IgD-negative memory B cell (primary cell): ENCODE results near the gene TCEA2. TPM values are rescaled to one million over a fixed set of nuclear protein-coding genes. Genes with fewer than 3 reads are reported as not detected.
A peak's percentile ranks its signal among the peaks of the same experiment; 100 is the strongest.

Experiments used
- H3K27ac Mint-ChIP-seq, 3 donors: one replicate each; pipeline ENCODE4 v1.8.0; 2020 to 2022; ENCODE audit warnings: mild to moderate bottlenecking in 3 of 3, mixed read lengths in 3 of 3, moderate library complexity in 1 of 3
- H3K27me3 Mint-ChIP-seq: one replicate; pipeline ENCODE4 v1.8.0; 2021; ENCODE audit warnings: mixed read lengths
- H3K36me3 Mint-ChIP-seq: one replicate; pipeline ENCODE4 v1.8.0; 2020; ENCODE audit warnings: mild to moderate bottlenecking, mixed read lengths
- H3K4me1 Mint-ChIP-seq, 3 donors: one replicate each; pipeline ENCODE4 v1.8.0; 2020 to 2022; ENCODE audit warnings: mixed read lengths in 3 of 3, mild to moderate bottlenecking in 1 of 3
- H3K4me3 Mint-ChIP-seq, 4 donors: one replicate each; pipeline ENCODE4 v1.8.0; 2020 to 2022; ENCODE audit warnings: mild to moderate bottlenecking in 4 of 4, mixed read lengths in 4 of 4, moderate library complexity in 3 of 4
- H3K9me3 Mint-ChIP-seq, 3 donors: one replicate each; pipeline ENCODE4 v1.8.0; 2020 to 2021; ENCODE audit warnings: mixed read lengths in 3 of 3, mild to moderate bottlenecking in 1 of 3
- polyA plus RNA-seq: library from polyadenylated mRNA; unstranded; fragments of 300-500 nt; fragmentation: Illumina TruSeq; gene quantifications from one replicate; pipeline ENCODE4 v1.2.3, GENCODE V29; 2021

The TCEA2 gene
- polyA plus RNA-seq, 1 donor from 2014 or later: 41.3 TPM

DNA sequence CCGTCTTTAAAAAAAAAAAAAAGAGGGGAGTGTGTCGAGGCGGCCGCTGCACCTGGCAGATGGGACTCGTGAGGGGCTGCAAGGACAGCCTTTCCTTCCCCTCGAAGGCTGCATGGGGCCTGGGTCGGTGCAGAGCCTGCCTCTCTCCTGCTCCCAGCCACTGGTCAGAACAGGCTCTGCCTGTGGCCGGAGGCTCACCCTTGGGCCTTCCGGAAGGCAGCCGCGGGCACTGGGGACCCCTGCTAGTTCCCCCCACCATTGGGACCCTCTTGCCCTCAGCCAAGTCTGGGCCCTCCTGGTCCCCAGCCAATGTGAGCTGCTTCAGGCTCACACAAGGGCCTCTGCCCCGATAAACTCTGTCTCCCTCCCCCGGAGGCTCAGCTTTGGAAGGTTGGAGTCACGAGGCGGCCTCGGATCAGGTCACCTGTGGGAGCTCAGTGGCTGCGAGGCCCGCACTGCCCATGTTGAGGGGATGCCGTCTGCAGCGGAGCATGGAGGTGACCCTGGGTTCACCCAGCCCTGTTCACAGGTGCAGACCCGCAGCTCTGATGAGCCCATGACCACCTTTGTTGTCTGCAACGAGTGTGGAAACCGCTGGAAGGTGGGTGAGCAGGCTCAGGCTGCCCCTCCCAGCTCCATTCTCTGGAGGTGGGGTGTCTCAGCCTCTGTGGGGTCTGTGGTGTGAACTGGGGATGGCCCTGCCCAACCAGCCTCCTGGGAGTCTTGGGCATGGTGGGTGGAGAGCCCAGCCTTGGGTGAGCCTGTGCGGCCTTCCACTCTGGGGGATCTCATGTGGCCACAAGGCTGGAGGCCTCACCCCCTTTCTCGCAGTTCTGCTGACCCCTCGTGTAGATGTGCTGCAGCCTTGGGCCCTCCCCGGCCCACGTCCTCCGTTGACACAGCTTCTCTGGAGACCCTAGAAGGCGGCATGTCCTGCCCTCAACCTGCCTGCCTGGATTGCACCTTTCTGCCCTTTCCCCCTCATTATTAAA is 8.6 kb downstream of the TCEA2 start:
- H3K9me3 Mint-ChIP-seq: no peaks in the 10 kb centered on the region
- H3K4me3 Mint-ChIP-seq: peak overlapping the region in 2 of 4 donors; percentile 48 to 55
- H3K4me1 Mint-ChIP-seq: peaks cover 0 to 14% (median 13%) of the 10 kb centered on the region in 3 donors
- peak overlapping the region in 2 of 3 donors; percentile 39 to 82 for H3K27ac Mint-ChIP-seq
- H3K36me3 Mint-ChIP-seq: no peaks in the 10 kb centered on the region
- H3K27me3 Mint-ChIP-seq: no peaks in the 10 kb centered on the region

DNA sequence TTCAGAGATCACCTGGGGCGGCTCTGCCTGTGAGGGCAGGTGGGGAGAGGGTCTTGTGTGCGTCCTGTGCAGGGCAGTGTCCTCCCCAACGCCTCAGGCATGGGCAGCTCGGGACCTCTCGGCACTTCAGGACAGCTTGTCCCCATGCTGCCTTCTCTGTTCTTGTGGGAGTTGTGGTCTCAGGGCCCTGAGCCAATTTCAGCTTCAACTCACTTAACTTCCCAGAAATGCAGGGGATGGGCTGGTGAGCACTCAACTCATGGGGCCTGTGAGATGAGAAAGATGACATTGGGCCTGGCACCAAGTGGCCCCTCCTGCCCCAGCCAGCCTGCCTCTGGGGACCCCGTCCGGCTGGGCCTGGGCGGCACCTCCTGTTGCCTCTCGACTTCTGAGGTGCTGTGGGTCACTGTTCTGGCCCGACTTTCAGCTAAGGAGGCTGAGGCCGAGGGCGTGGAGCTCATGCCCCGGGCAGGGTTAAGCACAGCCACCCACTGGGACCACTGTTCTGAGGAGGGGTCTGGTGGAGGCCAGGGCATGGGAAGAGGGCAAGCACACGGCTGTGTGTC is 9.6 kb downstream of the TCEA2 start:
- no peaks in the 10 kb centered on the region for H3K9me3 Mint-ChIP-seq
- peaks cover under 1 to 13% (median 11%) of the 10 kb centered on the region in 3 donors for H3K4me1 Mint-ChIP-seq
- H3K27me3 Mint-ChIP-seq: no peaks in the 10 kb centered on the region
- H3K36me3 Mint-ChIP-seq: peaks cover under 1% of the 10 kb centered on the region
- H3K4me3 Mint-ChIP-seq: peak overlapping the region in 3 of 4 donors; percentile 33 to 68 (median 55)
- peak overlapping the region in 1 of 3 donors; percentile 82 for H3K27ac Mint-ChIP-seq

DNA sequence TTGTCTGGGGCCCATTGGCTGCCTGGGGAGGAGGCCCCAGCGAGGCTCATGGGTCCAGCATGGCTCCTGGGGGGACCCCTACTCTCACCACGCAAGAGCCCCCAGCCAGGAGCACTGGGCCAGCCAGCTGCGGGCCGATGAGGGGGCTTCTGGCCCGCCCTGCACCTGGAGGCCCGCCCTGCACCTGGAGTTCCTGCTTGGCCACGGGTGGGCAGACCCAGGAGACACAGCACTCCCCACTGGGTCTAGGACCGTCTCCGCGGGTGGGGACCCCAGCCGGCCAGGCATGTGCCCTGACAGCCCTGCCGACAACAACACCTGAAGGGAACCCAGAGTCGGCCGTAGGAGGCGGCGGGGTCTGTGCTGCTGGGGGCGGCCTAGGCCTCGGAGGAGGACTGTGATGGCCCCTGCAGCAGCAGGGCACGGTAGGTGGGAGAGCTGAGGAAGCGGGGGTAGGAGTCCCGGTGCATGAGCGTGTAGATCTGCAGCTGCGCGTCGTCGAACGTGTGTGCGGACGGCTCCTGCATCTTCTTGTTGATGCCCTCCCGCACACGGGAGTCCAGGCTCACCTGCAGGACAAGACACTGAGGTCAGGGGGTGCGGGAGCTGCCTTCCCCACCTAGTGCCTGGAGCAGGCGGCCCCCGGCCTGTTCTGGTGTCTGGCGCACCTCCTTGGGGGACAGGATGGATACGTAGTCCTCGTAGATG is 10.6 kb downstream of the TCEA2 start:
- Mint-ChIP-seq H3K4me1 (peaks cover 5 to 14% (median 11%) of the 10 kb centered on the region in 3 donors), H3K9me3 (no peaks in the 10 kb centered on the region), H3K36me3 (peaks cover 4% of the 10 kb centered on the region), H3K27me3 (no peaks in the 10 kb centered on the region), H3K27ac (peak overlapping the region in 2 of 3 donors; percentile 31 to 82), H3K4me3 (peak overlapping the region in 2 of 4 donors; percentile 68 to 71)

DNA sequence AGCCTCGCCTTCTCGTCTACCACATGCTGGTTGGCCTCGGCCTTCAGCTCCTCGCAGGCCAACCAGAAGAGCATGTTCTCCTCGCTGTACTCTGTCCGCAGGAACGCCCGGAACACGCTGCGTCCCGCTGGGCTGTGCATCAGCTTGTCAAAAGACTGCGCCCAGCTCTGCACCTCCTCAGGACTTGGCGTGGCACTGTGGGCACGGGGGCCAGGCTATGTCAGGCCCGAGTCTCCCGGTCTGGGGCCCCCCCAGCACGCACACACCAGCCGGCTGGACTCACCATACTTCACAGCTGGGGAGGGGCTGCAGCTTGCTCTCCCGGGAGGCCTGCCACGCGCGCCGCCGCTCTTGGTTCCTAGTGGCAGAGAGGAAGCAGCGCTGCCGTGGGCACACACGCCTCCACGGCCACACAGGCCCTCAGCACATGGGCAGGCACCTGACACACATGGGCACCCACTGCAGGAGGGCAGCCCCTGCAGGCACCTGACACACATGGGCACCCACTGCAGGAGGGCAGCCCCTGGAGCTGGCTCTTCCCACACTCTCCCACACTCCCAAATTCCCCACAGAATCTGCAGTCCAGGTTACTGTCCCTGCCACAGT is 11.3 kb downstream of the TCEA2 start:
- peak overlapping the region in 1 of 3 donors; percentile 31 for H3K27ac Mint-ChIP-seq
- peaks cover 5 to 12% (median 10%) of the 10 kb centered on the region in 3 donors for H3K4me1 Mint-ChIP-seq

DNA sequence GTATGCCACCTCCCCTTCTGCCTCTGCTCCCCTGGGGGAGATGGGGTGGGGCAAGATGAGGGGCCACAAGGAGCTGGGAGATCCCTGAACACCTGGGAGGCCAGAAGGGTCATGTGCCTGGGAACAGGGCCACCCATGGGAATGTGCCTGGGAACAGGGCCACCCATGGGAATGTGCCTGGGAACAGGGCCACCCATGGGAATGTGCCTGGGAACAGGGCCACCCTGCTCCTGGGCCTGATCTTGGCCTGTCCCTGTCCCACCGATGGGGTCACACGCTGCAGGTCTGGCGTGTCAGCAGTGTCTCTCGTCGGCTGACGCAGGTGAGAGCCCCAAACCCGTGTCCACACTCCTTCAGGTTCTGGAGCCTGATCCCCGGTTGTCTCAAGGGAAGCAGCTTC is 12.0 kb downstream of the TCEA2 start:
- no peaks in the 10 kb centered on the region for H3K27me3 Mint-ChIP-seq
- H3K27ac Mint-ChIP-seq: peak overlapping the region in 1 of 3 donors; percentile 13
- peaks cover 5 to 12% (median 10%) of the 10 kb centered on the region in 3 donors for H3K4me1 Mint-ChIP-seq
- H3K4me3 Mint-ChIP-seq: peak overlapping the region in 1 of 4 donors; percentile 53
- H3K9me3 Mint-ChIP-seq: no peaks in the 10 kb centered on the region
- H3K36me3 Mint-ChIP-seq: peaks cover 4% of the 10 kb centered on the region

More for the DNA sequence above, 11.3 kb downstream of the TCEA2 start:
- Mint-ChIP-seq H3K4me3 (peak overlapping the region in 1 of 4 donors; percentile 71), H3K9me3 (no peaks in the 10 kb centered on the region), H3K36me3 (peaks cover 4% of the 10 kb centered on the region), H3K27me3 (no peaks in the 10 kb centered on the region)

DNA sequence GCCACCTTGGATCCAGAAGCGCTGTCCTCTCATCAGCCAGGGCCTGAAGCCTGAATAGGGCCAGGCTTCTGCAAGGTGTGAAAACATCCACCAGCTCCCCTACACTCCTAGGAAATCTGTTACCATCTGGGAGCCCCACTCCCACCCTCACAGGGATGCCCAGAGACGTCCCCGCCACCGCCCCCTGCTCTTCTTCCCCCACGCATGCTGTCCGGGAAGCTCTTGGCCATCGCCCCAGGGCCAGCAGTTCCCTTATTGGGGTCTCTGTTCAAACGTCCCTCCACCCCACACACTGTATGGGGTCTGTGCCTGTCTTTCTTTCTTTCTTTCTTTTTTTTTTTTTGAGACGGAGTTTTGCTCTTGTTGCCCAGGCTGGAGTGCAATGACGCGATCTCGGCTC is 12.6 kb downstream of the TCEA2 start:
- H3K4me1 Mint-ChIP-seq: peaks cover 5 to 12% (median 9%) of the 10 kb centered on the region in 3 donors
- H3K4me3 Mint-ChIP-seq: peak overlapping the region in 3 of 4 donors; percentile 53 to 83 (median 76)
- H3K27me3 Mint-ChIP-seq: no peaks in the 10 kb centered on the region
- peak overlapping the region in 2 of 3 donors; percentile 13 to 46 for H3K27ac Mint-ChIP-seq
- peaks cover 4% of the 10 kb centered on the region for H3K36me3 Mint-ChIP-seq
- H3K9me3 Mint-ChIP-seq: no peaks in the 10 kb centered on the region

DNA sequence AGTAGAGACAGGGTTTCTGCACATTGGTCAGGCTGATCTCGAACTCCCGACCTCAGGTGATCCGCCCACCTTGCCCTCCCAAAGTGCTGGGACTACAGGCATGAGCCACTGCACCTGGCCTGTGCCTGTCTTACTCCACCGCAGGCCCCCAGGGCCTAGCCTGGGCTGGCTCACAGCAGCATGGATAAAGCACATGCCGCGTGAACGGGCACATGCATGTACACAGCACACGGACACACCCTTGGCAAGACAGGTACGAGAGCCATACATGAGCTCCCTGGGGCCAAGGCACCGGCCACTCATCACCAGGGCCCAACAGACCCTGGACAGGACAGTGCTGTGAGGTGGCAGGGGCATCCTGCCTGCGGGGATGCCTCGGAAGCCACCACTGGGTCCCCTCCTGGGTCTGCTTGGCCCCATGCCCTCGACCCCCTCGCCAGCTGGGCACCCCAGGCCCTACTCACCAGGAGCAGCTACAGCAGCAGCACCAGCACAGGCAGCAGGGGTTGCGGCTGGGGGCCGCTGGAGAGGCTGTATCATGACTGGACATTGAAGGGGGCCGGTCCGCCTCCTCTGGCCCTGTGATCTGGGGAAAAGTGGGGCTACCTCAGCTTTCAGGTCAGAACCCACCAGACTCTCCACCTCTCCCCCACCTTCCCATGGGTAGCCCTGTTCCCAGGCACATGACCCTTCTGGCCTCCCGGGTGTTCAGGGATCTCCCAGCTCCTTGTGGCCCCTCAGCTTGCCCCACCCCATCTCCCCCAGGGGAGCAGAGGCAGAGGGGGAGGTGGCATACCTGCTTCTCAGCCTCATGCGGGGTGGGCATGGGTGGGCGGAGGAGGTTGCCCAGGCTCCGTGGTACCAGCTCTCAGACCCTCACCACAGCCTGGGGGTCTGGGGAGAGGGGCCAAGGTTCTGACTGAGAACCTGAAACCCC is 13.3 kb downstream of the TCEA2 start:
- Mint-ChIP-seq H3K9me3 (no peaks in the 10 kb centered on the region), H3K27ac (peak overlapping the region in 2 of 3 donors; percentile 96), H3K36me3 (peaks cover 4% of the 10 kb centered on the region), H3K4me1 (peaks cover 5 to 14% (median 7%) of the 10 kb centered on the region in 3 donors), H3K27me3 (no peaks in the 10 kb centered on the region), H3K4me3 (peak overlapping the region; percentile 44 to 97 (median 94))

DNA sequence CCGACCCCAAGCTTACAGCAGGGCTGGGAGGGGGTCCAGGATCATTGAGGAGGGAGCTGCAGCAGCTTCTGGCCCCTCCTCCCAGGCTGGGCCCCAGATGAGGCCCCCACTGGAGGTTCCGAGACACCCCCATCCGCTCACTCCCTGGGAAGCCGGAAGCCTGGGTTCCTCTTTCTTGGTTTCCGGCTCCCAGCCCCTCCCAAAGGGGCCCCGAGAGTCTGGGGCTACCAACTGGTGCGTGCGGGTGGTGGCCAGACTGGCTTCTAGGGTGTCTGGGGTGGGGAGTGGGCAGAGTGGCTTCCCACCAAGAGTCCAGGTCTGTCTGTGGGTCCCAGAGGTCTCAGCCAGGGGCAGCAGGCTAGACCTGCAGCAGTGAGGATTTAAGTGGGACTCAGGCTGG is 14.1 kb downstream of the TCEA2 start:
- Mint-ChIP-seq H3K36me3 (peaks cover 4% of the 10 kb centered on the region), H3K27ac (peak overlapping the region; percentile 61 to 96 (median 96)), H3K4me1 (peaks cover 8 to 12% (median 11%) of the 10 kb centered on the region in 3 donors), H3K27me3 (no peaks in the 10 kb centered on the region), H3K4me3 (peak overlapping the region; percentile 90 to 97 (median 94)), H3K9me3 (no peaks in the 10 kb centered on the region)

DNA sequence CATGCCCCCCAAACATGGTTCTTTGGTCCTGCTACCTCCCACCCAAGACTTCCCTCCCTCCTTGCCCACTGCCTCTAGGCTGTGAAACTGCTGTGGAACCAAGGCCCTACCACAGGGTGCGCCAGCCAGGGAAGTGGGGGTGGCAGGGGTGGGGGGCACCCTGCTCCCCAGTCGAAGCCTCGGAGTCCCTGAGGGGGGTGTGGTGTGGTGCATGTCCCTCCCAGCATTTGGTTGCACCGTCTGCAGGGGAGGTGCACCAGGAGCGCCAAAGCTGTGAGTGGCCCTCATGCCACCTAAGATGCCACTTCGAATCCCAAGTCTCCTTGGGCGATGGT is 14.5 kb downstream of the TCEA2 start:
- H3K27ac Mint-ChIP-seq: peak overlapping the region; percentile 95 to 96 (median 96)
- H3K4me1 Mint-ChIP-seq: peaks cover 7 to 11% (median 10%) of the 10 kb centered on the region in 3 donors
- H3K9me3 Mint-ChIP-seq: no peaks in the 10 kb centered on the region
- peak overlapping the region; percentile 90 to 97 (median 94) for H3K4me3 Mint-ChIP-seq
- H3K27me3 Mint-ChIP-seq: no peaks in the 10 kb centered on the region
- peaks cover 4% of the 10 kb centered on the region for H3K36me3 Mint-ChIP-seq

DNA sequence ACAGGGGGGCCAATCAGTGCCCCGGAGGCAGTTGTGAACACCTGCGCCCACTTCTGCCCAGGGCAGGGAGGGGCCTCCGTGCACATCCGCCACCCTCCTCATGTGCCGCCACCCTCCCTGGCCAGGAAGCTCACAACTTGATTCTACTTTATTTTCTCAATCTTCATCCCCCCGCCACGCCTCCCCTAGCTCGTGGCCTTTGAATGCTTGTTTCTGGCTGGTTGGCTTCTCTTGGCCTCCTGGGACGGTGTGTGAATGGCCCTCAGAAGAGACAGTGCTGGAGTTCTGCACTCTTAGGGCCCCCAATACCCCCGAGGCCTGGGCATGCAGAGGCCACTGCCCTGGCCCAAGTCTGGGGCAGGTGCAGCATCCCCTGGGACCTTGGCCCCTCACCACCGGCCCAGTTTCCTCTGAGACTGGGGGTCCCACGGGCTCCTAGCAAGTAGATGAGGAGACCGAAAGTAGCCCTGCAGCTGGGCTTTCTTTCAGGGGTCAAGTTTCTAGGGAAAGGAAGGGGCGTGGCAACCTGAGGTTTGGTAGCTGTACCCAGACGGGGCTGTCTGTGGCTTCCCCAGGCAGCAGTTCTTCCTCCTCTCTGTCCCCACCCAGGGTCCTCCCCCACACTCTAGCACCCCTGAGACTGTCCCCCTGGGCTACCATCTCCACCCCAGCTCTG is 15.0 kb downstream of the TCEA2 start:
- no peaks in the 10 kb centered on the region for H3K27me3 Mint-ChIP-seq
- peak overlapping the region; percentile 90 to 97 (median 94) for H3K4me3 Mint-ChIP-seq
- peaks cover 10 to 11% (median 10%) of the 10 kb centered on the region in 3 donors for H3K4me1 Mint-ChIP-seq
- peak overlapping the region; percentile 95 to 96 (median 96) for H3K27ac Mint-ChIP-seq
- H3K9me3 Mint-ChIP-seq: no peaks in the 10 kb centered on the region
- H3K36me3 Mint-ChIP-seq: peaks cover 4% of the 10 kb centered on the region

DNA sequence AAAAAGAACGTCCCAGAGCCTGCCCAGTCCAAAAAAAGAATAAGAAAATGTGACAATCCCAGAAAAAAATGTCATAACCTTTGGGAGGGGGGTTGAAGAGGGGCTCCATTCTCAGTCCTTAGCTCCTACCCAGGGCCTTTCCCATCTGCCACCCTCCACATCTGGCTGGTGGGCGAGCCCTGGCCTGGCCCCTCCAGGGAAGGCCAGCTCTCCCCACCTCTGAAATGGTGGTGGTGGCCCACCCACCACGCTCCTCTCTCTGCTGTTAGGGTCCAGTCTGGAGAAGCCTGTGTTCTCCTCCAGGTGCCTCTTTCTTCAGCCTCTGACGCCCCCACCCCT is 15.9 kb downstream of the TCEA2 start:
- H3K4me1 Mint-ChIP-seq: peaks cover 10 to 11% (median 11%) of the 10 kb centered on the region in 3 donors
- no peaks in the 10 kb centered on the region for H3K27me3 Mint-ChIP-seq
- no peaks in the 10 kb centered on the region for H3K9me3 Mint-ChIP-seq
- H3K4me3 Mint-ChIP-seq: peak overlapping the region; percentile 90 to 97 (median 94)
- peak overlapping the region; percentile 91 to 96 (median 95) for H3K27ac Mint-ChIP-seq
- H3K36me3 Mint-ChIP-seq: peaks cover 4% of the 10 kb centered on the region

DNA sequence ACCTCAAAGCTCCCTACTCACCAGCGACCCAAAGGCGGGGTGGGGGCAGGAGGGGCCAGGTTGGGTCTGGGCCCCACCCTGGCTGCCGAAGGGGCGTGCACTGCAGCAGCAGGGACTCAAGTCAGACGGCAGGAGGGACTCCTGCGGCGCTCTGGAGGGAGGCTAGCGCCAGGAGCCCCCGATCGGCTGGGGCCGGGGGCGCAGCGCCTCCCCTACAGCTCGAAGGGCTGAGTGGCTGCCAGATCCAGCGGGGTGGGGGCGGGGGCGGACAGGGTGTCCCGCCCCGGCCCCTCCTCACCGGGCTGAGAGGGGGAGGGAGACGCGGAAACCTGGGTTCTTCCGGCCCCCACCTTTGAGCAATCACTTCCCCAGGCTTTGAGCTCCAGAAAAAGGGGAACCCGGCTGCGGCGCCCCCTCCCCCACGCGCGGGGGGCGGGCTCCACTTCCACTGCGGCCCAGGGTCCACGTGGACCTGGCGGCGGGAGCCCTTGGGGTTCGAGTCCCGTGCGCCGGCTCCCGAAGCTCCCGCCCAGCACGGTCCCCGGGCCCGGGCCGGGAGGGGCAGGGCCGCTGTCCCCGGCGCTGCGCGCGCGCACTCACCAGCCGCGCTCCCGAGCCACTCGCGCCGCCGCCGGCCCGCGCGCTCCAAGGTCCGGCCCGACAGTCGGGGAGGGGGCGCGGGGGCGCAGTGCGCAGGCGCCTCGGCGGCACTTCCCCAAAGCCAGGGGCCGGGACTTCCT is 16.4 kb downstream of the TCEA2 start, which contains the start of gene RGS19:
RGS19 (minus strand) TSS at position 246 of the 740 bp plus-strand sequence. CDS start 2,632 bp downstream, outside the sequence.
- Mint-ChIP-seq H3K27ac (peak within 1 kb of the TSS; percentile 95 to 98 (median 96)), H3K36me3 (peaks cover 4% of the 10 kb centered on the region), H3K4me3 (peak within 1 kb of the TSS; percentile 90 to 97 (median 94)), H3K27me3 (peaks cover 3% of the 10 kb centered on the region), H3K4me1 (peaks cover 11 to 14% (median 13%) of the 10 kb centered on the region in 3 donors), H3K9me3 (no peaks in the 10 kb centered on the region)
